ENCODE results near the gene FREM1. TPM values are rescaled to one million over a fixed set of nuclear protein-coding genes. Genes with fewer than 3 reads are reported as not detected.

FREM1 gene
- total RNA-seq, 4 donors from 2014 or later: 3.3 to 7.1 (median 5.2) TPM

GRCh38 chr9:14935964-14936363 lies 25.7 kb upstream of the FREM1 start:
- DNase-seq (ENCODE audit: low spot score in 2 of 2): no peak
- Histone ChIP-seq H3K27me3 (no peaks in the 10 kb centered on the region), H3K36me3 (no peaks in the 10 kb centered on the region), H3K9me3 (no peaks in the 10 kb centered on the region), H3K4me3 (no peak overlapping the region), H3K27ac (no peak overlapping the region), H3K4me1 (no peaks in the 10 kb centered on the region)
- WGBS, 2 donors: 75 to 84% methylated on average over 1 of the region's 1 CpG
- TF ChIP-seq CTCF (IDR thresholded peaks at IDR 0.05): no peak

GRCh38 chr9:14935106-14935751 lies 25.0 kb upstream of the FREM1 start:
- H3K27ac ChIP-seq: no peak overlapping the region
- no peaks in the 10 kb centered on the region for H3K4me1 ChIP-seq
- TF ChIP-seq EP300 (IDR thresholded peaks at IDR 0.05) (no peak), POLR2A (IDR thresholded peaks at IDR 0.05) (no peak), CTCF (IDR thresholded peaks at IDR 0.05) (no peak)
- WGBS, 2 donors: 44 to 52% methylated on average over 4 of the region's 4 CpGs
- no peak overlapping the region for H3K4me3 ChIP-seq
- no peaks in the 10 kb centered on the region for H3K9me3 ChIP-seq
- no peaks in the 10 kb centered on the region for H3K36me3 ChIP-seq
- H3K27me3 ChIP-seq: no peaks in the 10 kb centered on the region
- DNase-seq (ENCODE audit: low spot score in 2 of 2): no peak

- no peak for TF ChIP-seq POLR2A (IDR thresholded peaks at IDR 0.05)
- TF ChIP-seq EP300 (IDR thresholded peaks at IDR 0.05): no peak
- TF ChIP-seq CTCF (IDR thresholded peaks at IDR 0.05): no peak
- DNase-seq (ENCODE audit: low spot score in 2 of 2): no peak
- Histone ChIP-seq H3K4me3 (no peak overlapping the region), H3K9me3 (no peaks in the 10 kb centered on the region), H3K36me3 (no peaks in the 10 kb centered on the region), H3K4me1 (no peaks in the 10 kb centered on the region), H3K27me3 (no peaks in the 10 kb centered on the region), H3K27ac (no peak overlapping the region)
- 32 to 40% methylated on average over 2 of the region's 2 CpGs for WGBS, 2 donors
These were observed 22.4 kb upstream of the FREM1 start for GRCh38 chr9:14932641-14933040.

GRCh38 chr9:14932231-14932630 lies 22.0 kb upstream of the FREM1 start:
- no peaks in the 10 kb centered on the region for H3K36me3 ChIP-seq
- no peaks in the 10 kb centered on the region for H3K4me1 ChIP-seq
- no peak overlapping the region for H3K4me3 ChIP-seq
- TF ChIP-seq POLR2A (IDR thresholded peaks at IDR 0.05) (no peak), CTCF (IDR thresholded peaks at IDR 0.05) (no peak), EP300 (IDR thresholded peaks at IDR 0.05) (no peak)
- no peaks in the 10 kb centered on the region for H3K27me3 ChIP-seq
- no peaks in the 10 kb centered on the region for H3K9me3 ChIP-seq
- H3K27ac ChIP-seq: no peak overlapping the region
- DNase-seq (ENCODE audit: low spot score in 2 of 2): no peak

GRCh38 chr9:14926941-14927624 lies 16.9 kb upstream of the FREM1 start:
- no peak overlapping the region for H3K27ac ChIP-seq
- no peaks in the 10 kb centered on the region for H3K36me3 ChIP-seq
- no peak for TF ChIP-seq POLR2A (IDR thresholded peaks at IDR 0.05)
- TF ChIP-seq EP300 (IDR thresholded peaks at IDR 0.05): no peak
- no peak for DNase-seq (ENCODE audit: low spot score in 2 of 2)
- H3K4me3 ChIP-seq: no peak overlapping the region
- 58 to 63% methylated on average over 3 of the region's 3 CpGs for WGBS, 2 donors
- no peaks in the 10 kb centered on the region for H3K9me3 ChIP-seq
- peaks cover 0 to 12% (median 0%) of the 10 kb centered on the region in 4 donors for H3K4me1 ChIP-seq
- no peaks in the 10 kb centered on the region for H3K27me3 ChIP-seq

Measured in tibial nerve (tissue), 4 donors.